PC-3 (cell line): ENCODE results near the gene AADACL2.

Source experiments
- CTCF ChIP-seq: fragments of 300-600 bp; sonication (generic); conservative IDR thresholded peaks from 2 replicates; pipeline ENCODE4 v1.5.1; 2017; ENCODE audit warnings: antibody characterized with exemption, low read depth, mild to moderate bottlenecking, low read length
- EZH2 ChIP-seq: fragments of 300-600 bp; sonication (generic); IDR thresholded peaks from one replicate; pipeline ENCODE4 v1.6.1; 2017; ENCODE audit warnings: antibody characterized with exemption, mild to moderate bottlenecking, low read length; ENCODE audit not compliant: unreplicated experiment
- EZH2phosphoT487 ChIP-seq: fragments of 300-600 bp; sonication (generic); IDR thresholded peaks from 2 replicates; pipeline ENCODE4 v1.6.1; 2018; ENCODE audit warnings: mild to moderate bottlenecking, antibody characterized with exemption, low read length, borderline replicate concordance

- TF ChIP-seq CTCF (no peak), EZH2 (no peak), EZH2phosphoT487 (no peak)
Observed at GRCh38 chr3:151684094-151684493, 49.6 kb upstream of the AADACL2 start.
